Panc1 (cell line): ENCODE measurements around the gene LIPT1. TPM values are rescaled to one million over a fixed set of nuclear protein-coding genes. Genes with fewer than 3 reads are reported as not detected.
A peak's percentile ranks its signal among the peaks of the same experiment; 100 is the strongest.

Experiments
- ATAC-seq: fragments of 200-7000 bp; cut with Tn5 transposase; 2 replicates; pipeline ENCODE4 v1.9.1; 2020; ENCODE audit warnings: mild to moderate bottlenecking, moderate library complexity
- BruUV-seq: library from RNA; stranded (reverse); fragments of 400-500 nt; replicated peaks from 2 replicates; lab custom pipeline; 2021; lab: Mats Ljungman, UMichigan
- CTCF ChIA-PET: fragments of 300-600 bp; sonication (Branson Sonifier 250); formaldehyde crosslinking; loops from one replicate; lab custom pipeline; 2022; ENCODE audit warnings: antibody characterized with exemption; lab: Charles Lee
- POLR2A ChIA-PET: fragments of 300-600 bp; sonication (Branson Sonifier 250); formaldehyde crosslinking; loops from one replicate; lab custom pipeline; 2022; ENCODE audit warnings: antibody characterized with exemption; lab: Charles Lee
- DNase-seq: peaks from one replicate; pipeline ENCODE4 v3.0.0-alpha.2; 2010; ENCODE audit warnings: low read depth, low spot score
- H3K27ac ChIP-seq: 2 replicates; pipeline ENCODE4 v1.5.1; 2011; ENCODE audit warnings: mild to moderate bottlenecking, low read length, inconsistent platforms
- H3K27me3 ChIP-seq: fragments of 200-500 bp; sonication (Bioruptor generic); 2 replicates; pipeline ENCODE4 v1.6.0; 2014; ENCODE audit warnings: low read length, inconsistent platforms; ENCODE audit not compliant: control insufficient read depth, insufficient read depth
- H3K36me3 ChIP-seq: fragments of 200-500 bp; sonication (Bioruptor generic); 2 replicates; pipeline ENCODE4 v1.5.1; 2014; ENCODE audit warnings: inconsistent platforms, mild to moderate bottlenecking, low read length, moderate library complexity; ENCODE audit not compliant: control insufficient read depth, insufficient read depth
- H3K4me1 ChIP-seq: 2 replicates; pipeline ENCODE4 v1.5.1; 2011; ENCODE audit warnings: inconsistent platforms, mild to moderate bottlenecking, low read length, moderate library complexity; ENCODE audit not compliant: control insufficient read depth, insufficient read depth
- H3K4me3 ChIP-seq, 2 experiments: 2 replicates each; pipeline ENCODE4 v1.5.1; 2011 to 2012; ENCODE audit warnings: low read depth in 2 of 2, low read length in 2 of 2, mild to moderate bottlenecking in 2 of 2, inconsistent platforms in 1 of 2, moderate library complexity in 1 of 2
- H3K9me3 ChIP-seq: fragments of 200-500 bp; sonication (Bioruptor generic); 2 replicates; pipeline ENCODE4 v1.5.1; 2014; ENCODE audit warnings: low read depth, mild to moderate bottlenecking, inconsistent platforms, low read length, moderate library complexity; ENCODE audit not compliant: control insufficient read depth, insufficient read depth
- CTCF ChIP-seq: fragments of 450-650 bp; IDR thresholded peaks from 2 replicates; pipeline ENCODE4 v1.5.1; 2017; ENCODE audit warnings: mild to moderate bottlenecking
- POLR2AphosphoS5 ChIP-seq: IDR thresholded peaks from 2 replicates; pipeline ENCODE4 v1.6.1; 2012; ENCODE audit warnings: mild to moderate bottlenecking, low read depth, low read length, moderate library complexity
- REST ChIP-seq, 2 experiments: IDR thresholded peaks; 2 replicates each; pipeline ENCODE4 v1.6.1; 2011 to 2012; ENCODE audit warnings: low read depth in 2 of 2, control low read depth in 1 of 2, low read length in 1 of 2, mild to moderate bottlenecking in 1 of 2, moderate library complexity in 1 of 2; ENCODE audit not compliant: insufficient read depth in 1 of 2
- SIN3A ChIP-seq: IDR thresholded peaks from 2 replicates; pipeline ENCODE4 v1.6.1; 2012; ENCODE audit warnings: low read depth, mild to moderate bottlenecking, low read length, moderate library complexity, borderline replicate concordance; ENCODE audit not compliant: insufficient read depth
- TCF7L2 ChIP-seq: IDR thresholded peaks from 2 replicates; pipeline ENCODE4 v1.6.1; 2011; ENCODE audit warnings: mild to moderate bottlenecking, low read depth, low read length, inconsistent platforms
- in situ Hi-C: cut with HindIII; loops from 2 replicates; pipeline ENCODE4 v1.10.0; 2016; ENCODE audit warnings: low sequenced_read_pairs, low pct_unique_long_range_greater_than_20kb
- intact Hi-C: fragments of 100-400 bp; cut with micrococcal nuclease; formaldehyde crosslinking; loops from one replicate; pipeline ENCODE4 v1.10.0; 2022; ENCODE audit not compliant: unreplicated experiment
- total RNA-seq: library from RNA; stranded (reverse); gene quantifications from one replicate; pipeline ENCODE4 v1.2.1, GENCODE V29; 2021; ENCODE audit not compliant: unreplicated experiment

LIPT1 gene
- total RNA-seq, 1 experiment from 2014 or later = 9.0 TPM

GRCh38 chr2:99139003-99139402, 15.8 kb upstream of the LIPT1 start:
- Histone ChIP-seq H3K4me1 (peaks cover 14% of the 10 kb centered on the region), H3K4me3 (no peak overlapping the region), H3K27me3 (no peaks in the 10 kb centered on the region; the same call in 1 of the 2 replicates), H3K27ac (no peak overlapping the region), H3K9me3 (no peaks in the 10 kb centered on the region), H3K36me3 (no peaks in the 10 kb centered on the region)
- no peak for DNase-seq
- no TSS peak for BruUV-seq
- TF ChIP-seq POLR2AphosphoS5 = no peak
- TF ChIP-seq CTCF = no peak
- no peak for TF ChIP-seq TCF7L2
- ChIA-PET CTCF (no interaction called here), POLR2A (no interaction called here)
- no peak for ATAC-seq
- in situ Hi-C loops = no loop called here
- intact Hi-C loops = no loop called here

GRCh38 chr2:99140056-99140859, 14.5 kb upstream of the LIPT1 start:
- H3K9me3 ChIP-seq = no peaks in the 10 kb centered on the region
- no peak for ATAC-seq
- no TSS peak for BruUV-seq
- H3K4me1 ChIP-seq = peaks cover 14% of the 10 kb centered on the region
- no peaks in the 10 kb centered on the region; the same call in 1 of the 2 replicates for H3K27me3 ChIP-seq
- CTCF ChIA-PET = interaction anchor here (0.6 kb wide), 1 partner anchor 41 kb away, joined by 7 read pairs; no protein-coding TSS in a partner anchor
- peak; percentile 7 for DNase-seq
- TF ChIP-seq POLR2AphosphoS5 (no peak), SIN3A (no peak), REST (IDR thresholded peaks at IDR 0.05; ENCODE audit: insufficient read depth in 1 of 2, low read depth in 2 of 2, low read length in 1 of 2) (no peak), CTCF (no peak), TCF7L2 (no peak)
- in situ Hi-C loops (no loop called here), intact Hi-C loops (no loop called here)
- POLR2A ChIA-PET = no interaction called here
- no peaks in the 10 kb centered on the region for H3K36me3 ChIP-seq
- H3K4me3 ChIP-seq = peak overlapping the region; percentile 60 to 82
- peak overlapping the region; percentile 86 for H3K27ac ChIP-seq
